Measurements from ENCODE around the gene VSNL1. TPM values are rescaled to one million over a fixed set of nuclear protein-coding genes. Genes with fewer than 3 reads are reported as not detected.

VSNL1 gene
- total RNA-seq, 1 donor from 2014 or later = 0.23 TPM

Other genes starting within 250 kb of the VSNL1 start
- not detected for gene RAD51AP2, start 22.3 kb upstream of the VSNL1 start, total RNA-seq
- gene SMC6, start 213.1 kb downstream of the VSNL1 start, total RNA-seq = 13.9 TPM
- 8.6 TPM for gene GEN1, start 213.4 kb downstream of the VSNL1 start, total RNA-seq

Data from mucosa of gallbladder (tissue), 1 donor.